Stimulated activated CD4-positive, alpha-beta T cell treated with anti-CD3 and anti-CD28 coated beads, Interleukin-12 subunit alpha, Interleukin-12 subunit beta, amount 100 ng/mL, for 48 hours (primary cell): ENCODE results near the gene BTG2.
"Not testable (repeated sequence)": the region's sequence is repeated elsewhere in the genome, so short reads cannot be mapped to it uniquely, and the experiment has no call there.

Experiments used
- DNase-seq, 3 donors: peaks; one replicate each; pipeline ENCODE4 v3.0.0-alpha.2; 2020; ENCODE audit warnings: low read depth in 2 of 3, low spot score in 1 of 3

The BTG2 gene

DNA sequence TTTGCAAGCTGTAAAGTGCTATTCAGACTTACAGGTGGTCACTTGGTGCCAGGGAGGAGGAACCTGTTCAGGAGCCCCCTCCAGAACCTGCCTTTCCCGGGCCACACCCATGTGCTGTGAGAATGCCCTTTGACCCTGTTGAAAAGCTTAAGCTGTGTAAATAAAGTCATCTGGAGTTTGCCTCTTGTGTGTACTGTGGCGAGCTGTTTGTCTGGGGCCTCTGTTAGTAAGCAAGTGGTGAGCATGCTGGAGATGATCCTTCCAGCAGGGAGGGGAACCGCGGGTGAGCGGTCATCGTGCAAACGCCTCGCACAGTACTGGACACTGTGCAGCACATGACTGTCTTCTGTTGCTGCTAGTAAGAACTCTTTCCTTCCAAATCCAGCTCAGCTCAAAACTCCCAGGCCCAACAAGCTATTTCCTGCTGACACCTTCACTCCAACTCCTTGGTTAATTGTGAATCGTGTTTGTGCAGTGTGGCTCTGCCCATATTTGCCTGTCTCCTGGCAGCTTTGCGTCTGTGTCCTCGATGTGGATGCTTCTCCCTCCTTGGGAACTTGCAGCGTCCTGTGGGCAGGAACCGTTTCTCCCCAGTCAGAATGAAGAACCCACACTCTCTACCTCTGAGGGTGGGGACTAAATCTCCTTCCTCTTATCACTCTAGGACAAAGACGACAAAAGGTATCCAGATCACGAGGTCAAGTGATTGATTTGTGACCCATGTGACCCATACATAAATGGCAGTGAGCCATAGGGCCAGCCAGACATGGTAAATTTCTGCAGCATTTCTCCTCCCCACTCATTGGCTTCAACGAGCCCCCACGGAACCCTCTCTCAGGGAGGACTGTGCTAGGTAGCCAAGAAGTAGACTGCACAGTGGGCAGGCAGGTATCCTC lies 13.9 kb upstream of the BTG2 start:
- DNase-seq = no peak

DNA sequence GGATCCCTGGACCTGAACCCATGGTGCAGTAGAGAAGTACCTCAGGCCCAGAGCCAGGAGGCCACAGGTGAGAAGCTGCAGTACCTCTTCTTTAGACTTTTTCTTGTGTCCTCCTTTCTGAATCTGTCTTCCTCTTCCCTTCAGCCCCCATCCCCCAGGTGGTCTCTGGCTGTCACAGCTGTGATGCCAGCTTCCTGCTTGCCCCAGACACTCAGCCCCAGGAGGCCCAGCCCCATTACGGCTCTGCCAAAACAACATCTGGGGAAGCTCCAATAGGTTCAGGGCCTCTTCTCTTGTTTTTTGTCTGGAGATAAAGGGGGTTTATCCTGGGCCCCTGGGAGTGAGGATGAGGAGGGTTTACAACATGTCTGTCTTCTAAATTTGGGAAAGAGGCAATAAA lies 9.5 kb upstream of the BTG2 start:
- DNase-seq = no peak

DNA sequence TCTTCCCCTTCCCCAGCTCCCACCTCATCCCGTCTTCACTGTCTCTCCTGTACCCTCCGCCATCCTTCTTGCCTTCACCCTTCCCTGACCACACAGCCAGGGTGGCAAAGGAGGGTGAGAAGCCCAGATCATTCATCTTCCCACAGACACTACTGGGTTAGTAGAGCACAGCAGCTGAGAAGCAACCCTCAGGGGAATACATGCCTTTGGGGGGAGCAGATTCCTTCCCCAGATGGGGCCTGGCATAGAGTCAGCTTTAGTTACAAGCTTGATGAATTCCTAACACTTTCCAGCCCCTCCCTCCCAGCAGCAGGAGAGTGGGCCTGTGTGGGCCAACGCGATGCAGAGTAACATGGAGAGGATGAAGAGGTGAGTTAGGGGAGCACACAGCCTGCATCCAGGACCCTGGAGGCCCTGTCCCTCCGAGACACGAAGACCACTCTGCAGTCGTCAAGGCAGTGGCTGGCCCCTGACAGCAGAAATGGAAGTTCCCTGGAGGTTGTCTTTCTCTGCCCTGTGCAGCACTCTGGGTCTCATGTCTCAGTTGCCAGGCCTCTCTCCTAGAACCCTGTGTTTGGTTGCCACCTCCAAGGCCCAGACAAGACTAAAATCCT lies 8.8 kb upstream of the BTG2 start:
- no peak for DNase-seq

DNA sequence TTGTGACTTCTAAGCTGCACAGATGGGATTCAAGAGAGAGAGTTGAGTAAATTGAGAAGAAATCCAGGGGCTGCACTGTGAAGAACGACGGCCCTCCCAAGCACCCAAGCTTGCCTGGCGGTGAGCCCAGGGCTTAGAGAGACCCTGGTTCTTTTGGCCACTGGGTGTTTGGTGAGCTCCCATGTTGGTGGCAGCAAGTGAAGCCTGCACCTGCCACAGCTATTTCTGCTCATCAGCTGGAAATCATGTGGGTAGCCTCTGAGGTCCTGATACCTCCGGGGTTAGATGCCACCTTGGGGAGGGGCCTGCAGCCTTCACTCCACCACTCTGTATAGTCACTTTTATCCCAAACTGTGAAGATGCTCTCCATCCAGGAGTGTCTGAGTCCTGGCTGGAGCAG lies 6.2 kb upstream of the BTG2 start:
- no peak for DNase-seq

DNA sequence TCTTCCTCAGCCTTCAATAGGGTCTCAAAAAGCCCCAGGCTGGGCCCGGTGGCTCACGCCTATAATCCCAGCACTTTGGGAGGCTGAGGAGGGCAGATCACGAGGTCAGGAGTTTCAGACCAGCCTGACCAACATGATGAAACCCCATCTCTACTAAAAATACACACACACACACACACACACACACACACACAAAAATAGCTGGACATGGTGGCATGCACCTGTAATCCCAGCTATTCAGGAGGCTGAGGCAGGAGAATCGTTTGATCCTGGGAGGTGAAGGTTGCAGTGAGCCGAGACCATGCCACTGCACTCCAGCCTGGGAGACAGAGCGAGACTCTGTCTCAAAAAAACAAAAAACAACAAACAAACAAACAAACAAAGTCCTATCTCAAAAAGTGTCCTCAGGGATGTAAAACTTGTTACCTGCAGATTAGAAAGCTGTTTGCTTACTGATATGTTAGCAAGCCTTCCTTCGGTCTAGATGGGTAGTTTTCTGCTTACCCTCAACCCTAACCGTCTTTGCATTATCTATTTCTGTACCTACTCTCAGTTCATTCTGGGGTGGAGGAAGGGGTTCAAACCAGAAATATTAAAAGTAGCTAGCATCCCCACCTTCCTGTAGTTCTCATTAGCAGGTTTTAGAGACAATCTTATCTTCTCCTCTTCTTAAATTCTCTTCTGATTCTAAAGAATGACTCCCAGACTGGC lies 5.4 kb upstream of the BTG2 start:
- DNase-seq = not testable (repeated sequence)

DNA sequence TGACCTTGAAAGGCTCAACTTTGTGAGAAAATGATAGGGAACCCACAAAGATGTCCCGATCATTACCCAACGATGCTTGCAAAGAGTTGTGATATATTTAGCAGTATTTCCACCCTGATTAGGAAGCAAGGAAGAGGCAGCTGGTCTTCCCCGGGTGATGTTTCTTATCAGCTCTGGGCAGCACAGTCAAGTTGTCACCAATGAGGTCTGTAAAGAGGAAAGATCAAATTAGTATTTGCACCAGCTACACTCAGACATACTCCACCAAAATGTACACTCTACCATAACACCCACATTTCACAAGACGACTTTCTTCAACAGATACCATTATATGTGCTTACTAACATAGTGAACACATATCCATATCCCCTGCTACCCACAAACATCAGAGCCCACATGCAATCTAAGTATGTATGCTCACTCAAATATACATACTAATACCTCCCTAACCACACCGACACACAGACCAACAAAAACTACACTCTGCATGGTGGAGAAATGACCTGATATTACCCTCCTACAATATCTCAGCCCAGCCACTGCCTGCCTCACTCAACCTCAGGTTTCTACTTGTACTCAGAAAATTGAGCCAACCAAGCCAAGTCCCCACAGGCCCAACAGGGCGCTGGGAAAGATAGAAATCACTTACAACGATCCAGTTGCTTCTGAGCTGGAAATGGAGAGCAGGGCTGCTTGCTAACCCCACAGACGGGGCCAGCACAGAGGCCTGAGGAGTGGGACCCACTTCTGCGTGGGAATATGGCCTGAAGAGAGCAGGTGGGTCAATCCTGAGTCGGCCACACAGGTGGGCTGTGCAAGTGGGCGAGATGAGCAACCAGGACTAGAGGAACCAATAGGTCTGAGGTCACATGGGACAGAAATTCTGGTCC lies 4.6 kb upstream of the BTG2 start:
- DNase-seq = no peak

DNA sequence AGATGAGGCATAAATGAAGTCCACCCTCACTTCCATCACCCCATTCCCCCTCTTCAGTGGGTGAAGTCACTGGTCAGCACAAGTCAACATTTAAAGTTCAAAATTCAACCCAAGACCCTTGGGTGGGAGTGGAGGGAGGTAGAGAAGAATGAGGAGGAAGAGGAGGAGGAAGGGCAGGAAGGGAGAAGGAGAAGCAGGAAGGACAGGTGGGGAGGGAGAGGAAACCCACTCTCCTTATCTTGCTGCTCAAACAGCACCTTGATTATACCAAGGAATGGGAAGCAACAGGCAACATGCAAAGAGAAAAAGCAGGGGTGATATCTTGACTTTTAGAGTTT lies 4.0 kb upstream of the BTG2 start:
- DNase-seq = no peak

DNA sequence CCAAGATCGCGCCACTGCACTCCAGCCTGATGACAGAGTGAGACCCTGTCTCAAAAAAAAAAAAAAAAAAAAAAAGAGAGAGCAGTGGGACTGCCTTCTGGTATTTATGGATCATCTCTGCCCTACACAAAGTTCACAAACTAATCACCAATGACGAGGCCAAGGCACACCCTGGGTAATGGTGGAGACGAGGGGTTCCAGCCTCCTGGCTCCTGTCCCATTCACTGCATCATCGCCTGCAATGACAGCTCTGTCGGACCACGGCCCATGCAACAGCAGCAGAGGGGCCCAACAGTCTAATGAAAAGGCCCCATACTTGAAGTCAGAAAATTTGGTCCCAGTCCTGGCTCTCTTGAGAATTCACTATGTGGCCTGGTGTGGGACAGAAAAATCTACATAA lies 2.9 kb upstream of the BTG2 start:
- no peak for DNase-seq

DNA sequence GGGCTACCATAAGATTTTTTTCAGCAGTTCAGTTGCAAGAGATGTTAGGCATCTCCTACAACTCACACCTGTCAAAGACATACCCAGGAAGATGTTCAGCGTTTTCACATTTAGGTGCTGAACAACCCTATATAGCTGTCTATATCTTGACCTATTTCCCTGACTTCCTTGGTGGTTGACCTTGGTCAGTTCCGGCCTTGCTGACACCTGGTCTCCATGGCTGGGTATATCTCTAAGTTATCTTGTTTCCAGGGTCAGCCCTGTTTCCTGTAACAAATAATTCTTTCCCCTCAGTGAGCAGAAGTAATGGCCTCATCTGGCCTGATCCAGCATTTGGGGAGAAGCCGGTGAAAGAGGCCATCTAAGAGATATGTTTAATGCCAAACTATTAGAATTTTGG lies 2.4 kb upstream of the BTG2 start:
- no peak for DNase-seq

DNA sequence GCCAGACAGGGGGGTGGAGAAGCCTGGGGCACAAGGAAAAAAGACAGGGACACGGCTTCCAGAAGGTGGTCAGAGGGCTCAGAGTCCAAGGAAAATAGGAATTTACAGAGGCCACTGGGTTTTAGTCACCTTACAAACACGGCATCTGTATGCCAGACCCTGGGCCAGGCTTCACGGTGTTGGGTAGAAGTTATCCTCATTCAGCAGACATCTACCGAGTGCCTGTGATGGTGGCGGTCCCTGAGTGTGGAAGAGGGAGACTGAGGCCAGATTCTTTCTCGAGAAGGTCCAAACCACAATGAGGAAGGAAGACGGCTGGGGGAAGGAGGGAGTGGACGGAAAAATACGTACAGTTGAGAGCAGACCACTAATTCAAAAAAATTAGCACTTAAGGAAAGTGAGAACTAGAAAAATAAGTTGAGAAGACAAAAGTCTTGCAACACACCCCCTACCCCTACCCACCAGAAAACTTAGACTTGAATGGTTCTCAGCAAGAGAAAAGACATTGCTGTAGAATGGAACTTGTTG lies 864 bp upstream of the BTG2 start:
- DNase-seq = no peak

DNA sequence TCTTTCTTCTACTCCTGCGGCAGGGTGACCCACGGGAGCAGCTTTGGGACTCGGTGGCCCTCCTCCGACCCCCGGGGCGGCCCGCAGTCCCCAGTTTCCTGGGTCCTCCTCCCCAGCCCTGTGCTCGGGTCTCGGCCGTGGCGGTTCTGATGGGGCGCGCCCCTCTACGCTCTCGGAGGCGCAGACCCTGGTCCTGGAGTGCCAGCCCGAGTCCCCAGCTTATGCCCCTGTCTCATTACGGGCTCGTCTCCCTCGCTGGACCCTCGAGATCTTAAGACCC lies 430 bp downstream of the BTG2 start:
- no peak for DNase-seq

DNA sequence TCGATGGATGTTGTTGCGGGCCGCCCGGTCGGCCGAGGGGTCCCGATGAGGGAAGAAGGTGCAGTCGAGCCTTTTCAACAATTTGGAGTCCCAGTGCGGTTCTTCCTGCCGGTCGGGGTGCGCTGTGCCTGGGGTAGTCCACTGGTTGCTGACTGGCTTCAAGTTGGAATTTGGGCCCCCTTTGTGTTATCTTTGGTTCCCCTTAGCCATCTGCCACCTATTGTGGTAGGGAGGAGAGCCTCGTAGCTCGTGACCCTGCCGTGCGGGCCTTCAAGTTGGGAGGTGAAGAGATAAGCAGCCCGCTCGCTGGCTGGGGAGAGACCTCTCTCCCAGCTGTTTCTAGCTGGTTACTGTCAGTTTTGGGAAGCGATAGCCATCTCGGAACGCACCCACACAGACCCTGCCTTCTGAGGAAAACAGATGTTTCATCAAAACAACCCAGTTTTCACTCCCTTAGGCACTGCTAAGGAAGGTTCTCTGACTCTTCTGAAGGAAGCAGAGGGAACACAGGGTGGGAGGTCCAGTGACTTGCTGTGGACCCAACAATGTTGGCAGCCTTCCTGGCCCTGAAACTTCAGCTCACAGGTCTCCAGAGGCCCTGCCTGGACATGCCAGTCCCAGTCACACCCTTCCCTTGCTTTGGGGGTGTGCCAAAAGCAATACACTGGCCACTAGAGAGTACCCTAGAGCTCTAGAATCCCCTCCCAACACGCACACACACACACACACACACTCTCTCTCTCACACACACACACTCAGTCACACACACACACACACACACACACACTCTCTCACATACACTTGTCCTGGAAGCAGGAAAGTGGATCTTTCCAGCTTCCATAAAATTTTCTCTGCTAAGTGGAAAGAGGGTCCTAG lies 1.0 kb downstream of the BTG2 start:
- DNase-seq = no peak

DNA sequence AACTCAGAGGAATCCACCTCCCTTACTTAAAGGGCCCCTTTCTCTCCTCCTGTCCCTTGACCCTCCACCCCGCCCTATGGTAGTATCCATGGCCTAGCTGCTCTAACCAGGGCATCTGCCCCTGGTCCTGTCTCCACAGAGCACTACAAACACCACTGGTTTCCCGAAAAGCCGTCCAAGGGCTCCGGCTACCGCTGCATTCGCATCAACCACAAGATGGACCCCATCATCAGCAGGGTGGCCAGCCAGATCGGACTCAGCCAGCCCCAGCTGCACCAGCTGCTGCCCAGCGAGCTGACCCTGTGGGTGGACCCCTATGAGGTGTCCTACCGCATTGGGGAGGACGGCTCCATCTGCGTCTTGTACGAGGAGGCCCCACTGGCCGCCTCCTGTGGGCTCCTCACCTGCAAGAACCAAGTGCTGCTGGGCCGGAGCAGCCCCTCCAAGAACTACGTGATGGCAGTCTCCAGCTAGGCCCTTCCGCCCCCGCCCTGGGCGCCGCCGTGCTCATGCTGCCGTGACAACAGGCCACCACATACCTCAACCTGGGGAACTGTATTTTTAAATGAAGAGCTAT lies 1.7 kb downstream of the BTG2 start:
- DNase-seq = no peak

DNA sequence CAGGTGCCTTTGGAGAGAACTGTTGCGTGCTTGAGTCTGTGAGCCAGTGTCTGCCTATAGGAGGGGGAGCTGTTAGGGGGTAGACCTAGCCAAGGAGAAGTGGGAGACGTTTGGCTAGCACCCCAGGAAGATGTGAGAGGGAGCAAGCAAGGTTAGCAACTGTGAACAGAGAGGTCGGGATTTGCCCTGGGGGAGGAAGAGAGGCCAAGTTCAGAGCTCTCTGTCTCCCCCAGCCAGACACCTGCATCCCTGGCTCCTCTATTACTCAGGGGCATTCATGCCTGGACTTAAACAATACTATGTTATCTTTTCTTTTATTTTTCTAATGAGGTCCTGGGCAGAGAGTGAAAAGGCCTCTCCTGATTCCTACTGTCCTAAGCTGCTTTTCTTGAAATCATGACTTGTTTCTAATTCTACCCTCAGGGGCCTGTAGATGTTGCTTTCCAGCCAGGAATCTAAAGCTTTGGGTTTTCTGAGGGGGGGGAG lies 2.4 kb downstream of the BTG2 start:
- DNase-seq = no peak

DNA sequence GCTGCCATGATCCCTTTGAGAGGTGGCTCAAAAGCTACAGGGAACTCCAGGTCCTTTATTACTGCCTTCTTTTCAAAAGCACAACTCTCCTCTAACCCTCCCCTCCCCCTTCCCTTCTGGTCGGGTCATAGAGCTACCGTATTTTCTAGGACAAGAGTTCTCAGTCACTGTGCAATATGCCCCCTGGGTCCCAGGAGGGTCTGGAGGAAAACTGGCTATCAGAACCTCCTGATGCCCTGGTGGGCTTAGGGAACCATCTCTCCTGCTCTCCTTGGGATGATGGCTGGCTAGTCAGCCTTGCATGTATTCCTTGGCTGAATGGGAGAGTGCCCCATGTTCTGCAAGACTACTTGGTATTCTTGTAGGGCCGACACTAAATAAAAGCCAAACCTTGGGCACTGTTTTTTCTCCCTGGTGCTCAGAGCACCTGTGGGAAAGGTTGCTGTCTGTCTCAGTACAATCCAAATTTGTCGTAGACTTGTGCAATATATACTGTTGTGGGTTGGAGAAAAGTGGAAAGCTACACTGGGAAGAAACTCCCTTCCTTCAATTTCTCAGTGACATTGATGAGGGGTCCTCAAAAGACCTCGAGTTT lies 3.1 kb downstream of the BTG2 start:
- DNase-seq = no peak

DNA sequence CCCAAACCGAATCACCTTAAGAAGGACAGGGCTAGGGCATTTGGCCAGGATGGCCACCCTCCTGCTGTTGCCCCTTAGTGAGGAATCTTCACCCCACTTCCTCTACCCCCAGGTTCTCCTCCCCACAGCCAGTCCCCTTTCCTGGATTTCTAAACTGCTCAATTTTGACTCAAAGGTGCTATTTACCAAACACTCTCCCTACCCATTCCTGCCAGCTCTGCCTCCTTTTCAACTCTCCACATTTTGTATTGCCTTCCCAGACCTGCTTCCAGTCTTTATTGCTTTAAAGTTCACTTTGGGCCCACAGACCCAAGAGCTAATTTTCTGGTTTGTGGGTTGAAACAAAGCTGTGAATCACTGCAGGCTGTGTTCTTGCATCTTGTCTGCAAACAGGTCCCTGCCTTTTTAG lies 3.6 kb downstream of the BTG2 start:
- no peak for DNase-seq

DNA sequence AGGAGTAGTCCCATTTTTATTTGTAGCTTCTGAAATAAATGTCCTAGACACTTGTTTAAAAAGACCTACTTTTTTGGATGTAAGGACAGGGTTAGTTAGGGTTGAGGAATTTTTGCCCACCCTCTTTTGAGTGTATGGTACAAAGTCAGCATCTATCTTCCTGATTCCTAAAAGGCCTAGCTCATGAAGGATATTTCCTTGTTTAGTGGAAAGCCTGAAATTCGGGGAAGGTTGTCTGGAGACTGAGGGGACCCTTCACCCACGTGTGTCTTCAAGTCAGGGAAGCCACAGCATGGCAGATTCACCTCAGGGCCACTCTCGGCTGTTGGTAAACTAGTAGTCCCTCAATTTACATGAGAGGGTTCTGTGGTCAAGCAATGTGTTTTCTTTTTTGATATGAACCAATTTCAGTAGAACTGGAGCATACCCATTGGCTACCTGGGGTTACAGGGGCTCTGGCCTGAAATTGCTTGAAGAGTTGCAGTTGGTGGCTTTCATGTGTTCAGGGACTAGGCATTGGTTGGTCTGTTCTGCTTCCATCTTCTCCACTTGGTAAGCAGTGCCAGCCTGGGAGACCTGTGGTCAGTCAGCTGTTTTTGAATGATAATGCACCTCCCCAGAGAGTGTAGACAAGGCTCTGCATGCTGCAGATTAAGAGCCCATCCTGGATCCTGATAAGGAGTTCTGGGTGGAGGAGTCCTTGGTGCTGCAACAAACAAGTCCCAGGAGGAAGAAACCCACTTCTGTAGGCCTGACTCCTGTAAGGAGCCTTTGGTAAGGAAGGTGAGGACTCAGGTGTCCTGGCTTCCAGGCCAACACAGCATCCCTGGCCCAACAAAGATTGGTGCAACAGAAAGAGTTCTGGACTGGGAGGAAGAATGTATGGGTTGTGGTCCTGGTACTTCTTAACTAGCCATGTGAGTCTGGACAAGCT lies 6.3 kb downstream of the BTG2 start:
- DNase-seq = no peak

DNA sequence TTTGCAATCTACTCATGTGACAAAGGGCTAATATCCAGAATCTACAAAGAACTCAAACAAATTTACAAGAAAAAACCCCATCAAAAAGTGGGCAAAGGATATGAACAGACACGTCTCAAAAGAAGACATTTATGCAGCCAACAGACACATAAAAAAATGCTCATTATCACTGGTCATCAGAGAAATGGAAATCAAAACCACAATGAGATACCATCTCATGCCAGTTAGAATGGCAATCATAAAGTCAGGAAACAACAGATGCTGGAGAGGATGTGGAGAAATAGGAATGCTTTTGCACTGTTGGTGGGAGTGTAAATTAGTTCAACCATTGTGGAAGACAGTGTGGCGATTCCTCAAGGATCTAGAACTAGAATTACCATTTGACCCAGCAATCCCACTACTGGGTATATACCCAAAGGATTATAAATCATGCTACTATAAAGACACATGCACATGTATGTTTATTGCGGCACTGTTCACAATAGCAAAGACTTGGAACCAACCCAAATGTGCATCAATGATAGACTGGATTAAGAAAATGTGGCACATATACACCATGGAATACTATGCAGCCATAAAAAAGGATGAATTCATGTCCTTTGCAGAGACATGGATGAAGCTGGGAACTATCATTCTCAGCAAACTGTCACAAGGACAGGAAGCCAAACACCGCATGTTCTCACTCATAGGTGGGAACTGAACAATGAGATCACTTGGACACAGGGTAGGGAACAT lies 8.9 kb downstream of the BTG2 start:
- not testable (repeated sequence) for DNase-seq
